ENCODE data around the gene GALNT9.
"Not testable (repeated sequence)": the region's sequence is repeated elsewhere in the genome, so short reads cannot be mapped to it uniquely, and the experiment has no call there.

Gene GALNT9

GRCh38 chr12:132363661-132364347, 34.4 kb upstream of the GALNT9 start:
- DNase-seq (ENCODE audit: extremely low spot score), result no peak
- ChIA-PET CTCF (no interaction called here), POLR2A (no interaction called here)
- TF ChIP-seq NFRKB (IDR thresholded peaks at IDR 0.05), result no peak
- no peak for TF ChIP-seq L3MBTL2 (conservative IDR thresholded peaks at IDR 0.05)
- no peak for TF ChIP-seq CTBP1 (IDR thresholded peaks at IDR 0.05; ENCODE audit: borderline replicate concordance)
- no peak for TF ChIP-seq ZNF384 (IDR thresholded peaks at IDR 0.05)
- no peak for TF ChIP-seq SP1 (IDR thresholded peaks at IDR 0.05)
- no peak for TF ChIP-seq HDGF (IDR thresholded peaks at IDR 0.05; ENCODE audit: borderline replicate concordance)
- TF ChIP-seq BHLHE40 (IDR thresholded peaks at IDR 0.05; ENCODE audit: borderline replicate concordance), result no peak
- TF ChIP-seq SUZ12 (IDR thresholded peaks at IDR 0.05), result no peak
- no peak for TF ChIP-seq FOXM1 (IDR thresholded peaks at IDR 0.05; ENCODE audit: borderline replicate concordance)
- no peak for TF ChIP-seq LEF1 (IDR thresholded peaks at IDR 0.05; ENCODE audit: borderline replicate concordance)

GRCh38 chr12:132362996-132363660, 33.7 kb upstream of the GALNT9 start:
- ChIA-PET CTCF (no interaction called here), POLR2A (no interaction called here)
- DNase-seq (ENCODE audit: extremely low spot score), result no peak
- TF ChIP-seq BHLHE40 (IDR thresholded peaks at IDR 0.05; ENCODE audit: borderline replicate concordance) (no peak), PKNOX1 (IDR thresholded peaks at IDR 0.05) (no peak), L3MBTL2 (conservative IDR thresholded peaks at IDR 0.05) (no peak), SP1 (IDR thresholded peaks at IDR 0.05) (no peak), CTBP1 (IDR thresholded peaks at IDR 0.05; ENCODE audit: borderline replicate concordance) (no peak), TARDBP (IDR thresholded peaks at IDR 0.05) (no peak), FOXK2 (IDR thresholded peaks at IDR 0.05) (no peak), NFRKB (IDR thresholded peaks at IDR 0.05) (no peak), ARNT (IDR thresholded peaks at IDR 0.05) (no peak), SUZ12 (IDR thresholded peaks at IDR 0.05) (no peak), FOXA1 (IDR thresholded peaks at IDR 0.05) (no peak), ELF4 (IDR thresholded peaks at IDR 0.05) (no peak)

- no peak for TF ChIP-seq SP1 (IDR thresholded peaks at IDR 0.05)
- no peak for TF ChIP-seq FOXA1 (IDR thresholded peaks at IDR 0.05)
- TF ChIP-seq ELF4 (IDR thresholded peaks at IDR 0.05), result no peak
- ChIA-PET POLR2A (no interaction called here), CTCF (no interaction called here)
- DNase-seq (ENCODE audit: extremely low spot score), result no peak
Measured at GRCh38 chr12:132360906-132361777, 31.8 kb upstream of the GALNT9 start.

- DNase-seq (ENCODE audit: extremely low spot score), result no peak
- CTCF ChIA-PET, result no interaction called here
- POLR2A ChIA-PET, result no interaction called here
- TF ChIP-seq FOXK2 (IDR thresholded peaks at IDR 0.05), result no peak
- no peak for TF ChIP-seq ARNT (IDR thresholded peaks at IDR 0.05)
- no peak for TF ChIP-seq ZNF384 (IDR thresholded peaks at IDR 0.05)
- no peak for TF ChIP-seq CTBP1 (IDR thresholded peaks at IDR 0.05; ENCODE audit: borderline replicate concordance)
- TF ChIP-seq L3MBTL2 (conservative IDR thresholded peaks at IDR 0.05), result no peak
- no peak for TF ChIP-seq BHLHE40 (IDR thresholded peaks at IDR 0.05; ENCODE audit: borderline replicate concordance)
- no peak for TF ChIP-seq NFRKB (IDR thresholded peaks at IDR 0.05)
- no peak for TF ChIP-seq FOXA1 (IDR thresholded peaks at IDR 0.05)
- no peak for TF ChIP-seq SP1 (IDR thresholded peaks at IDR 0.05)
- TF ChIP-seq TARDBP (IDR thresholded peaks at IDR 0.05), result no peak
- no peak for TF ChIP-seq SUZ12 (IDR thresholded peaks at IDR 0.05)
- no peak for TF ChIP-seq FOXM1 (IDR thresholded peaks at IDR 0.05; ENCODE audit: borderline replicate concordance)
- no peak for TF ChIP-seq HDGF (IDR thresholded peaks at IDR 0.05; ENCODE audit: borderline replicate concordance)
- TF ChIP-seq LEF1 (IDR thresholded peaks at IDR 0.05; ENCODE audit: borderline replicate concordance), result no peak
- TF ChIP-seq PKNOX1 (IDR thresholded peaks at IDR 0.05), result no peak
- TF ChIP-seq ELF4 (IDR thresholded peaks at IDR 0.05), result no peak
Measured at GRCh38 chr12:132360410-132360809, 31.0 kb upstream of the GALNT9 start.

GRCh38 chr12:132359971-132360370, 30.6 kb upstream of the GALNT9 start:
- CTCF ChIA-PET, result no interaction called here
- POLR2A ChIA-PET, result no interaction called here
- TF ChIP-seq FOXK2 (IDR thresholded peaks at IDR 0.05), result no peak
- no peak for TF ChIP-seq ELF4 (IDR thresholded peaks at IDR 0.05)
- TF ChIP-seq HDGF (IDR thresholded peaks at IDR 0.05; ENCODE audit: borderline replicate concordance), result no peak
- TF ChIP-seq NFRKB (IDR thresholded peaks at IDR 0.05), result no peak
- TF ChIP-seq CTBP1 (IDR thresholded peaks at IDR 0.05; ENCODE audit: borderline replicate concordance), result no peak
- no peak for TF ChIP-seq ZNF384 (IDR thresholded peaks at IDR 0.05)
- TF ChIP-seq BHLHE40 (IDR thresholded peaks at IDR 0.05; ENCODE audit: borderline replicate concordance), result no peak
- no peak for TF ChIP-seq SUZ12 (IDR thresholded peaks at IDR 0.05)
- no peak for TF ChIP-seq LEF1 (IDR thresholded peaks at IDR 0.05; ENCODE audit: borderline replicate concordance)
- TF ChIP-seq FOXA1 (IDR thresholded peaks at IDR 0.05), result no peak
- no peak for DNase-seq (ENCODE audit: extremely low spot score)

GRCh38 chr12:132359551-132359950, 30.2 kb upstream of the GALNT9 start:
- POLR2A ChIA-PET, result no interaction called here
- TF ChIP-seq FOXA1 (IDR thresholded peaks at IDR 0.05) (no peak), ARNT (IDR thresholded peaks at IDR 0.05) (no peak), CTBP1 (IDR thresholded peaks at IDR 0.05; ENCODE audit: borderline replicate concordance) (no peak), BHLHE40 (IDR thresholded peaks at IDR 0.05; ENCODE audit: borderline replicate concordance) (no peak), ZNF384 (IDR thresholded peaks at IDR 0.05) (no peak)
- no peak for DNase-seq (ENCODE audit: extremely low spot score)
- CTCF ChIA-PET, result no interaction called here

GRCh38 chr12:132358241-132359225, 29.1 kb upstream of the GALNT9 start:
- DNase-seq (ENCODE audit: extremely low spot score); POLR2A ChIA-PET; CTCF ChIA-PET: not testable (repeated sequence)

All from HEK293T (cell line).